GM15510 (cell line): ENCODE data around the gene FCHSD2.

Source experiments
- POLR2A ChIP-seq: IDR thresholded peaks from 3 replicates; pipeline ENCODE4 v1.6.1; 2011; ENCODE audit warnings: borderline replicate concordance; ENCODE audit not compliant: insufficient read length; ENCODE audit errors: extremely low read depth

Gene FCHSD2

DNA sequence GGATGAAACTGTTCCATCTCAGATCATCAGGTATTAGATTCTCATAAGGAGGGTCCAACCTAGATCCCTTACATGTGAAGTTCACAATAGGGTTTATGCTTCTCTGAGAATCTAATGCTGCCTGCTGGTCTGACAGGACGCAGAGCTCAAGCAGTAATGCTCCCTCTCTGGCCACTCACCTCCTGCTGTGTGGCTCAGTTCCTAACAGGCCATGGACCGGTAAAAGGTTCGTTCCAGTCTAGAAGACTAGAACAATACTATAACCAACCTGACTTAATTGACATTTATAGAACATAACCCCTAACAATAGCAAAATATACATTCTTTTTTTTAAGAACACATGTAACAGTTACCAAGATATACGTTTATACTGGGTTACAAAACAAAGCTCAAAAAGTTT lies 282.1 kb downstream of the FCHSD2 start:
- no peak for TF ChIP-seq POLR2A

GRCh38 chr11:72859126-72859525 lies 283.0 kb downstream of the FCHSD2 start:
- no peak for TF ChIP-seq POLR2A

- TF ChIP-seq POLR2A, result no peak
Measured at GRCh38 chr11:72856551-72857345, 285.4 kb downstream of the FCHSD2 start.

- TF ChIP-seq POLR2A, result no peak
Measured at GRCh38 chr11:72856065-72856464, 286.1 kb downstream of the FCHSD2 start.

GRCh38 chr11:72851726-72852125 lies 290.4 kb downstream of the FCHSD2 start:
- no peak for TF ChIP-seq POLR2A

GRCh38 chr11:72850832-72851231 lies 291.3 kb downstream of the FCHSD2 start:
- no peak for TF ChIP-seq POLR2A

GRCh38 chr11:72848846-72849466 lies 293.2 kb downstream of the FCHSD2 start:
- no peak for TF ChIP-seq POLR2A

DNA sequence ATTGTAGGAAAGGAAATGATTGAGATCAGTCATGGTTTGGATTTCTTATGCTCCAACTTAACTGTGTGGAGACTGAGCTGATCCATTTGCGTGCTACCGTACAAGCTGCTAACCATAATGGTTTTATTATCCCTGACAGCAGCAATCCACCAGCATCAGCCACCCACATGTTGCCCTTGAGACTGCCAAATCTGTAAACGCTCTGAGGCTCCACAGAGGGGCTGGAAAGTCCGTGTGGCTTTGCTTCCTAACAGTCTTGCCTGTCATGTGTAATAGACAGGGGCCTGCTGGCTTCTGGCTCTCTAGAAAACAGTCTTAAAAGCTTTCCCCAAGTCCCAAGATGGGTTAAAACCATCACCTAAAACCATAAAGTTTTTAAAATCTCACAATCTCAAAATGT lies 297.8 kb downstream of the FCHSD2 start:
- no peak for TF ChIP-seq POLR2A

GRCh38 chr11:72842653-72843330 lies 299.3 kb downstream of the FCHSD2 start:
- no peak for TF ChIP-seq POLR2A

- no peak for TF ChIP-seq POLR2A
Measured at GRCh38 chr11:72842126-72842525, 300.0 kb downstream of the FCHSD2 start.

GRCh38 chr11:72841397-72841796 lies 300.7 kb downstream of the FCHSD2 start:
- TF ChIP-seq POLR2A, result no peak

- TF ChIP-seq POLR2A, result no peak
Measured at GRCh38 chr11:72840780-72841179, 301.3 kb downstream of the FCHSD2 start.

DNA sequence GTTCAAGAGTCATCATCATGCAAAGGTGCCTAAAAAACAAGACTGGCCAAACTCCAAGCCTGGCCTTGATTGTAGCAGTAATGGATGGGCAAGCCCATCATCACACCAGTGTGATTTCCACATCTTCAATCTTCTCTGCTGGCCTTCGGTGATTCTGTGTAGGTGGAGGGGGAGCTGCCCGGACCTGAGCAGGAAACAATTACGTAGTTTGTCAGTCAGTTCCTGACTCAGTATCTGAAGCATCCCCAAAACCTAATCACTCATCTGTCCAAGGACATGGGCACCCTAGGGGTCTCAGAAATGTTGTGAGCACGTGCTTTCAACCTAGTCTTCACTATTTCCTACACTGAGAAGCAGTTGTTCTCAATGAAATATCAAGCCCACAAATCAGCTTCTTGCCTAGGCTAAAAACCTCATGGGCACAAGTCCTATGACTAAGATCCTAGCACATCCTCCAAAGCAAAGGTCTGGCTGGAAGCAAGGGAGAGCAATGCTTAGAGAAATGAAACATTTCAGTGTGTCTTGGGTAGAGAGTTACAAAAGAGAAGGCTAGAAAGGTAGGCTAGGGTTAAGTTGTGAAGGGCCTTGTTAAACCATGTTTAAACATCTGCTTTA lies 303.3 kb downstream of the FCHSD2 start:
- TF ChIP-seq POLR2A, result no peak

- TF ChIP-seq POLR2A, result no peak
Measured at GRCh38 chr11:72836111-72836510, 306.0 kb downstream of the FCHSD2 start.

- no peak for TF ChIP-seq POLR2A
Measured at GRCh38 chr11:72834905-72835304, 307.2 kb downstream of the FCHSD2 start.
